Gastroesophageal sphincter (tissue), 4 donors: ENCODE measurements around the gene TFF2. TPM values are rescaled to one million over a fixed set of nuclear protein-coding genes. Genes with fewer than 3 reads are reported as not detected.

Source experiments
- ATAC-seq: fragments of 150-250 bp; one replicate; pipeline ENCODE4 v1.9.1; 2016; ENCODE audit warnings: mild to moderate bottlenecking, moderate library complexity
- H3K27ac ChIP-seq, 4 donors: fragments of 200-600 bp; sonication (generic) in 3 of 4; 1 replicate in 3 of 4; 2 replicates in 1 of 4; pipeline ENCODE4 v1.5.1; 2016 to 2019
- H3K27me3 ChIP-seq: fragments of 200-600 bp; sonication (generic); one replicate; pipeline ENCODE4 v1.5.1; 2019
- H3K36me3 ChIP-seq, 2 donors: fragments of 200-600 bp; sonication (generic); one replicate each; pipeline ENCODE4 v1.5.1; 2019; ENCODE audit warnings: control low read depth in 1 of 2
- H3K4me1 ChIP-seq, 3 donors: fragments of 200-600 bp; sonication (generic); 1 replicate in 2 of 3; 2 replicates in 1 of 3; pipeline ENCODE4 v1.5.1; 2016 to 2019; ENCODE audit warnings: control low read depth in 2 of 3
- H3K4me3 ChIP-seq, 2 donors: fragments of 200-600 bp; sonication (generic); one replicate each; pipeline ENCODE4 v1.5.1; 2019; ENCODE audit warnings: mild to moderate bottlenecking in 1 of 2, moderate library complexity in 1 of 2
- H3K9me3 ChIP-seq, 3 donors: fragments of 200-600 bp; sonication (generic); one replicate each; pipeline ENCODE4 v1.5.1; 2017 to 2019; ENCODE audit warnings: control low read depth in 2 of 3
- EP300 ChIP-seq: sonication (generic); formaldehyde crosslinking; IDR thresholded peaks from one replicate; pipeline ENCODE4 v1.6.1; 2017; ENCODE audit warnings: antibody characterized with exemption, mild to moderate bottlenecking
- POLR2A ChIP-seq, 2 donors: fragments of 450-650 bp; IDR thresholded peaks; one replicate each; pipeline ENCODE4 v1.6.1; 2017; ENCODE audit warnings: antibody characterized with exemption in 2 of 2, mild to moderate bottlenecking in 2 of 2, moderate library complexity in 1 of 2
- POLR2AphosphoS5 ChIP-seq: sonication (generic); formaldehyde crosslinking; IDR thresholded peaks from one replicate; pipeline ENCODE4 v1.6.1; 2017; ENCODE audit warnings: antibody characterized with exemption
- WGBS, 2 donors: methylation state at CpG; one replicate each; pipeline ENCODE4 v1.1.5; 2018; ENCODE audit warnings: low coverage in 1 of 2; 5-methylcytosine and 5-hydroxymethylcytosine counted together
- total RNA-seq, 4 donors: library from RNA; depleted of rRNA; stranded (reverse); fragments of >200 nt; gene quantifications; one replicate each; pipeline ENCODE4 v1.1.0, GENCODE V29; 2016
- TF ChIP-seq, protein P1 (sequence below), 4 experiments: fragments of 200-600 bp in 2 of 4; fragments of 450-650 bp in 2 of 4; sonication (generic) in 1 of 4; IDR thresholded peaks; one replicate each; pipeline ENCODE4 v1.5.1; 2017 to 2019; ENCODE audit warnings: antibody characterized with exemption in 4 of 4, mild to moderate bottlenecking in 2 of 4, moderate library complexity in 2 of 4

The TFF2 gene
- total RNA-seq, 4 donors from 2014 or later, result not detected

DNA sequence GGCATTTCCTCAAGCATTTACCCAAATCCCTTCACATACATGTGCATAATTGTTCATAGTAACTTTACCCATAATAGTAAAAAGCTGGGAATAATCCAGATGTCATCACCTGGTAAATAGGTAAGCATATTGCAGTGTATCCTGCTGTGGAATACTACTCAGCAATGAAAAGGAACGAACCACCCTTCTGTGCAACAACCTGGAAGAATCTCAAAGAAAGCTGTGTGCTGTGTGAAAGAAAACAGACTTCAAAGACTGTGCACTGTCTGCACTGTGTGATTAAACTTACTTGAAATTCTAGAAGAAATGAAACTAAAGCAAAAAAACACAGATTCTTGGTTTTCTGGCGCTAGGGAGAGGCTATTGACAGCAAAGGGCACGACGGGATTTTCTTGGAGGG lies 13.5 kb downstream of the TFF2 start:
- no peak overlapping the region for H3K4me3 ChIP-seq
- no peak overlapping the region for H3K27ac ChIP-seq
- WGBS, 2 donors, result 78 to 86% methylated on average over 4 of the region's 4 CpGs
- no peaks in the 10 kb centered on the region for H3K36me3 ChIP-seq
- H3K27me3 ChIP-seq, result peaks cover 38% of the 10 kb centered on the region
- H3K9me3 ChIP-seq, result no peaks in the 10 kb centered on the region
- no peak for ATAC-seq
- no peak for TF ChIP-seq EP300
- no peak for TF ChIP-seq POLR2AphosphoS5
- TF ChIP-seq, protein P1, sequence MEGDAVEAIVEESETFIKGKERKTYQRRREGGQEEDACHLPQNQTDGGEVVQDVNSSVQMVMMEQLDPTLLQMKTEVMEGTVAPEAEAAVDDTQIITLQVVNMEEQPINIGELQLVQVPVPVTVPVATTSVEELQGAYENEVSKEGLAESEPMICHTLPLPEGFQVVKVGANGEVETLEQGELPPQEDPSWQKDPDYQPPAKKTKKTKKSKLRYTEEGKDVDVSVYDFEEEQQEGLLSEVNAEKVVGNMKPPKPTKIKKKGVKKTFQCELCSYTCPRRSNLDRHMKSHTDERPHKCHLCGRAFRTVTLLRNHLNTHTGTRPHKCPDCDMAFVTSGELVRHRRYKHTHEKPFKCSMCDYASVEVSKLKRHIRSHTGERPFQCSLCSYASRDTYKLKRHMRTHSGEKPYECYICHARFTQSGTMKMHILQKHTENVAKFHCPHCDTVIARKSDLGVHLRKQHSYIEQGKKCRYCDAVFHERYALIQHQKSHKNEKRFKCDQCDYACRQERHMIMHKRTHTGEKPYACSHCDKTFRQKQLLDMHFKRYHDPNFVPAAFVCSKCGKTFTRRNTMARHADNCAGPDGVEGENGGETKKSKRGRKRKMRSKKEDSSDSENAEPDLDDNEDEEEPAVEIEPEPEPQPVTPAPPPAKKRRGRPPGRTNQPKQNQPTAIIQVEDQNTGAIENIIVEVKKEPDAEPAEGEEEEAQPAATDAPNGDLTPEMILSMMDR (IDR thresholded peaks at IDR 0.05), result no peak
- TF ChIP-seq POLR2A (IDR thresholded peaks at IDR 0.05), result no peak
- peaks cover 0 to 13% (median 0%) of the 10 kb centered on the region in 3 donors for H3K4me1 ChIP-seq

DNA sequence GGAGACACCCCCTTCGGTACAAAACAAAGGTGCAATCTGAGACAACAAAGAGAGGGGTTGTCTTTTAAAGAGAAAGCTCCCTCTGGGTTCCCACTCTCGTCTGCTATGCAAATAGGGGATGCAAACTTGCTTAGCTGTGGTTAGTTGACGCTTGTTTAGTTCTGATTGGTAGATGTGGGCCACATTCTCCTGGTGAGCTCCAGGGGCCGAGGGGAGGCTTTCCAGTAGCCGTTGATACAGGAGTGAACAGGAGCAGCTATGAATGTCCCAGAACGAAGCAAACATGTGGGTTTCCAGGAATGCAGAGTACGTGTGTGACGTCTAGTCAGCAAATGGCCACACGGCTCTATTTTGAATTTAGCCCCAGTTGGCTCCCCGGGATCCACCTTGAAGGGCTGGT lies 14.7 kb downstream of the TFF2 start:
- H3K27me3 ChIP-seq, result peaks cover 48% of the 10 kb centered on the region
- H3K4me3 ChIP-seq, result no peak overlapping the region
- no peak overlapping the region for H3K27ac ChIP-seq
- peaks cover 0 to 13% (median 0%) of the 10 kb centered on the region in 3 donors for H3K4me1 ChIP-seq
- WGBS, 2 donors, result 9 to 19% methylated on average over 7 to 10 of the region's 10 CpGs
- ATAC-seq, result no peak
- TF ChIP-seq POLR2AphosphoS5, result no peak
- H3K36me3 ChIP-seq, result no peaks in the 10 kb centered on the region
- H3K9me3 ChIP-seq, result peaks cover 0 to 12% (median 0%) of the 10 kb centered on the region in 3 donors

DNA sequence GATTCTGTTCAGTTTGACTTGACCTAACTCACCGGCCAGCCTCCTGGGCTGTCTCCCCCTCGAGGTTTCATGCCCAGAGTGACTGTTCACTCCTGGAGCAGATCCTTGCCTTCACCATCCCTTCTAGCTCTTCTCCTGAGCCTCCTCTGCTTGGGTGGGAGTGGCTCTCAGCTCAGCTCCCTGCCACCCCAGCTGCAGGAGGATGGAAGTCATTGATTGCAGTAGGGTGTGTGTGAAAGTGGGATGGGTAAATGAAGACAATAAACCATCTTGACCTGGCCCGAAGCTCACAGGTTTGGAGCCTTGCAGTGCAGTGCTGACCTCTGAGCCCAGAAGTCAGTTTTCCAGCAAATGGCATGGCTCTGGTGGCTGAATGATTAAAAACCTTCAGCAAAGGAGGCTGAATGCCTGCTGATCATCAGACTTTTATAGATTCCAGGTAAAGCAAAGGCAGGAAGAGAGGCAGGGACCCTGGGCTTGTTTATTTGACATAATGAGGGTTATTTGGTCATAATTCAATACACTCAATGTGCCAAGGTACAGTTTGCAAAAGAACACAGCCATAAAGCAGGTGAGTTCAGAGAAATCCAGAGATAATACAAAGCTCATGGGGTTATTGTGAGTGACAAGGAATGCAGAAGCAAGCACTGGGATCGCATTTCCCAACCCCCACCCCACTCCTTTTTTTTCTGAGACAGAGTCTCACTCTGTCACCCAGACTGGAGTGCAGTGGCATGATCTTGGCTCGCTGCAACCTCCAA lies 18.1 kb downstream of the TFF2 start:
- Histone ChIP-seq H3K36me3 (no peaks in the 10 kb centered on the region), H3K27me3 (peaks cover 48% of the 10 kb centered on the region), H3K9me3 (peaks cover 0 to 18% (median 0%) of the 10 kb centered on the region in 3 donors), H3K4me1 (peaks cover 0 to 5% (median 0%) of the 10 kb centered on the region in 3 donors), H3K4me3 (no peak overlapping the region), H3K27ac (no peak overlapping the region)
- ATAC-seq, result no peak
- 40 to 67% methylated on average over 2 to 3 of the region's 5 CpGs for WGBS, 2 donors
- TF ChIP-seq POLR2A (IDR thresholded peaks at IDR 0.05) (no peak), EP300 (no peak)
- TF ChIP-seq, protein P1 (IDR thresholded peaks at IDR 0.05), result no peak

DNA sequence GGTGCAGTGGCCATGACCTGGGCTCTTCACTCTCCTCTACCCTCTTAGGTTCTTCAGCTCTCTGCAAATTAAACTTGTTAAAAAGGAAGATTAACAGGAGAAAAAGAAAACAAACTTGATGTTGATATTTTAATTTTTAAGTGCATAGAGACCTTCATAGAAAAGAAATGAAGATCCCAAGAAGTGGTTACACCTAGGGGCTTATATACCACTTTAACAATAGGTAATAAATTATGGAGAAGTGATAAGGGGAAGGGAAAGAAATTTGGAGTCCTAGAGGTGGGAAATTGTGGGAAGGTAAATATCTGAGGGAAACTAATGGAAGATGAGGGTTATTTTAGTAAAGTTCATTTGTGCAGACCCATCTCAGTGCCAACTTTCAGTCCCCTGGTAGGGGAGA lies 19.1 kb downstream of the TFF2 start:
- H3K36me3 ChIP-seq, result no peaks in the 10 kb centered on the region
- no peak for ATAC-seq
- H3K27ac ChIP-seq, result no peak overlapping the region
- no peaks in the 10 kb centered on the region for H3K4me1 ChIP-seq
- peaks cover 0 to 18% (median 0%) of the 10 kb centered on the region in 3 donors for H3K9me3 ChIP-seq
- H3K27me3 ChIP-seq, result peaks cover 48% of the 10 kb centered on the region
- TF ChIP-seq POLR2AphosphoS5 (no peak), EP300 (no peak), POLR2A (IDR thresholded peaks at IDR 0.05) (no peak)
- TF ChIP-seq, protein P1 (IDR thresholded peaks at IDR 0.05), result no peak
- no peak overlapping the region for H3K4me3 ChIP-seq

DNA sequence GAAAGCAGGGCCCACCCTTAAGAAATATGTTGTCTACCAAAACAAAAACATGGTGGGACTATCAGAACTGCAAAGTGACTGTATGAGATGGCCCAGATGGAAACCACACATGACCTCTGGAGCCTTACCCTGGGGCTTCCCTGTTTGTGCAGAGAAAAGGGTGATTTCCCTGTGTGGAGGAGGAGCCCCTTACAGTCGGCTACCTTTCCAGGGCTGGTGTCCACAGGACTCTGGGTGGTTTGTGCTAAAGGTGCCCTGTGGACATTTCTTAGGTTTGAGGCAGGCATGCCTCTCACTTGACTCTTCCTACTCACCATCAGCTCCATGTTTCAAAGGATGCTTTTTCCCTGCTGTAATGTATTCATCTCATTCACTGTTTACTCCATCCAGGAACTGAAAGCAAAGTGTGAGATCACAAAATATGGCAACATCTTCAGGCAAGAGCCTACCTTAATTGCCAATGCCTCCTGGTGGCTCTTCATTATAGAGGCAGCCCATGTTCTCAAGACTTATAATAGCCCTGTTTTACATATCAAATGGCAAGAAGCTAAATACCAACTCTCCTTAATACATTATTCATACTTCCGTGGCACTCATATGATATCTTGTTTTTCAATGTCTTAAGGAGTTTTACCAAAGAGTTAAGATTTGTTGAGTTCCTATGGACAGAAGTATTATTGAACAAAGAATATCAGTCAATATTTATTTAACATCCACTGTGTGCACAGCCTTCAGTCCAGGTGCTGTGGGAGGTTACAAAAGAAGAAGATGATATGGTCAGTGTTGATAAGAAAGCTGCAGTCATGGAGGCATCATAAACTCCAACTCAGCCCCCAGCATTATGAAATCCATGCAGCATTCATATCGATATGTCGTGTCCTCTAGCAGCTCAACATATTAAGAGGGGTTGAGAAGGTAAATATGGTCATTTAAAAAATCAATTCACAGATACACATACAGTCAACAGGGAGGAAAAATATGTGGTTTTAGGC lies 20.1 kb downstream of the TFF2 start:
- Histone ChIP-seq H3K27me3 (peaks cover 44% of the 10 kb centered on the region), H3K4me3 (no peak overlapping the region), H3K36me3 (no peaks in the 10 kb centered on the region), H3K4me1 (no peaks in the 10 kb centered on the region), H3K9me3 (peaks cover 0 to 18% (median 0%) of the 10 kb centered on the region in 3 donors), H3K27ac (no peak overlapping the region)
- 72 to 93% methylated on average over 4 of the region's 4 CpGs for WGBS, 2 donors
- TF ChIP-seq EP300 (no peak), POLR2AphosphoS5 (no peak)
- ATAC-seq, result no peak
